Ascending aorta (tissue), 2 donors: Measurements from ENCODE around the gene ADGRD2. TPM values are rescaled to one million over a fixed set of nuclear protein-coding genes. Genes with fewer than 3 reads are reported as not detected.

ENCODE experiments used
- DNase-seq, 2 donors: peaks; one replicate each; pipeline ENCODE4 v3.0.0-alpha.2; 2019; ENCODE audit warnings: low spot score in 2 of 2
- H3K27ac ChIP-seq, 2 donors: fragments of 200-600 bp; sonication (generic); one replicate each; pipeline ENCODE4 v1.5.1; 2016 to 2017; ENCODE audit warnings: mild to moderate bottlenecking in 1 of 2
- H3K27me3 ChIP-seq: fragments of 200-600 bp; sonication (generic); one replicate; pipeline ENCODE4 v1.5.1; 2017
- H3K36me3 ChIP-seq, 2 donors: fragments of 200-600 bp; sonication (generic); one replicate each; pipeline ENCODE4 v1.5.1; 2016
- H3K4me1 ChIP-seq, 2 donors: fragments of 200-600 bp; sonication (generic); one replicate each; pipeline ENCODE4 v1.5.1; 2016 to 2017; ENCODE audit warnings: mild to moderate bottlenecking in 1 of 2
- H3K4me3 ChIP-seq, 2 donors: fragments of 200-600 bp; sonication (generic); one replicate each; pipeline ENCODE4 v1.5.1; 2016 to 2017; ENCODE audit warnings: mild to moderate bottlenecking in 1 of 2
- H3K9me3 ChIP-seq, 2 donors: fragments of 200-600 bp; sonication (generic); one replicate each; pipeline ENCODE4 v1.5.1; 2016
- CTCF ChIP-seq, 3 experiments: fragments of 200-600 bp in 2 of 3; fragments of 450-650 bp in 1 of 3; sonication (generic) in 2 of 3; IDR thresholded peaks; one replicate each; pipeline ENCODE4 v1.5.1; 2016 to 2019; ENCODE audit warnings: antibody characterized with exemption in 3 of 3, mild to moderate bottlenecking in 1 of 3, moderate library complexity in 1 of 3
- intact Hi-C: fragments of 100-400 bp; cut with DNase I; formaldehyde crosslinking; loops from one replicate; pipeline ENCODE4 v1.15.1; 2023
- total RNA-seq: library from RNA; depleted of rRNA; stranded (reverse); fragments of >200 nt; gene quantifications from one replicate; pipeline ENCODE4 v1.1.0, GENCODE V29; 2016

The ADGRD2 gene
- total RNA-seq, 1 donor from 2014 or later = not detected

GRCh38 chr9:124427281-124427680, 23.0 kb upstream of the ADGRD2 start:
- H3K4me1 ChIP-seq = no peaks in the 10 kb centered on the region
- DNase-seq = no peak
- no peak overlapping the region for H3K4me3 ChIP-seq
- no peak overlapping the region for H3K27ac ChIP-seq
- no peak for TF ChIP-seq CTCF (IDR thresholded peaks at IDR 0.05)
- intact Hi-C loops = no loop called here
- H3K9me3 ChIP-seq = no peaks in the 10 kb centered on the region
- no peaks in the 10 kb centered on the region for H3K27me3 ChIP-seq
- H3K36me3 ChIP-seq = no peaks in the 10 kb centered on the region

GRCh38 chr9:124428751-124429529, 21.3 kb upstream of the ADGRD2 start:
- H3K27ac ChIP-seq = no peak overlapping the region
- no peak overlapping the region for H3K4me3 ChIP-seq

GRCh38 chr9:124429530-124429867, 20.8 kb upstream of the ADGRD2 start:
- H3K9me3 ChIP-seq = no peaks in the 10 kb centered on the region
- TF ChIP-seq CTCF (IDR thresholded peaks at IDR 0.05) = no peak
- no peak for DNase-seq
- no peak overlapping the region for H3K4me3 ChIP-seq
- intact Hi-C loops = no loop called here
- no peaks in the 10 kb centered on the region for H3K27me3 ChIP-seq
- H3K36me3 ChIP-seq = no peaks in the 10 kb centered on the region
- no peaks in the 10 kb centered on the region for H3K4me1 ChIP-seq
- H3K27ac ChIP-seq = no peak overlapping the region

More at GRCh38 chr9:124428751-124429529, 21.3 kb upstream of the ADGRD2 start:
- Histone ChIP-seq H3K9me3 (no peaks in the 10 kb centered on the region), H3K27me3 (no peaks in the 10 kb centered on the region), H3K4me1 (no peaks in the 10 kb centered on the region), H3K36me3 (no peaks in the 10 kb centered on the region)
- intact Hi-C loops = no loop called here
- no peak for DNase-seq
- no peak for TF ChIP-seq CTCF (IDR thresholded peaks at IDR 0.05)

GRCh38 chr9:124436320-124436719, 13.9 kb upstream of the ADGRD2 start:
- Histone ChIP-seq H3K27me3 (no peaks in the 10 kb centered on the region), H3K4me1 (no peaks in the 10 kb centered on the region), H3K4me3 (no peak overlapping the region), H3K9me3 (no peaks in the 10 kb centered on the region), H3K36me3 (no peaks in the 10 kb centered on the region), H3K27ac (no peak overlapping the region)
- no peak for TF ChIP-seq CTCF (IDR thresholded peaks at IDR 0.05)
- no peak for DNase-seq
- intact Hi-C loops = no loop called here

GRCh38 chr9:124437086-124437485, 13.2 kb upstream of the ADGRD2 start:
- Histone ChIP-seq H3K27ac (no peak overlapping the region), H3K9me3 (no peaks in the 10 kb centered on the region), H3K4me3 (no peak overlapping the region), H3K36me3 (no peaks in the 10 kb centered on the region), H3K27me3 (no peaks in the 10 kb centered on the region), H3K4me1 (no peaks in the 10 kb centered on the region)
- DNase-seq = no peak
- intact Hi-C loops = no loop called here
- no peak for TF ChIP-seq CTCF (IDR thresholded peaks at IDR 0.05)
